Right lobe of liver (tissue), 4 donors: ENCODE measurements around the gene ACTL9.

Experiments
- POLR2A ChIP-seq: fragments of 450-650 bp; IDR thresholded peaks from one replicate; pipeline ENCODE4 v1.6.1; 2017; ENCODE audit warnings: antibody characterized with exemption, mild to moderate bottlenecking
- TF ChIP-seq, protein P1 (sequence below), 4 donors: fragments of 200-600 bp in 3 of 4; fragments of 450-650 bp in 1 of 4; IDR thresholded peaks; one replicate each; pipeline versions ENCODE4 v1.5.1 to v1.8.0; 2016 to 2022; ENCODE audit warnings: antibody characterized with exemption in 4 of 4, mild to moderate bottlenecking in 2 of 4
- donor health status: DM: no; HTN: no; CAD: no.
- donor health status: DM: no; HTN: no; CAD: no.
- donor health status: DM: no; HTN: yes; CAD: no.

DNA sequence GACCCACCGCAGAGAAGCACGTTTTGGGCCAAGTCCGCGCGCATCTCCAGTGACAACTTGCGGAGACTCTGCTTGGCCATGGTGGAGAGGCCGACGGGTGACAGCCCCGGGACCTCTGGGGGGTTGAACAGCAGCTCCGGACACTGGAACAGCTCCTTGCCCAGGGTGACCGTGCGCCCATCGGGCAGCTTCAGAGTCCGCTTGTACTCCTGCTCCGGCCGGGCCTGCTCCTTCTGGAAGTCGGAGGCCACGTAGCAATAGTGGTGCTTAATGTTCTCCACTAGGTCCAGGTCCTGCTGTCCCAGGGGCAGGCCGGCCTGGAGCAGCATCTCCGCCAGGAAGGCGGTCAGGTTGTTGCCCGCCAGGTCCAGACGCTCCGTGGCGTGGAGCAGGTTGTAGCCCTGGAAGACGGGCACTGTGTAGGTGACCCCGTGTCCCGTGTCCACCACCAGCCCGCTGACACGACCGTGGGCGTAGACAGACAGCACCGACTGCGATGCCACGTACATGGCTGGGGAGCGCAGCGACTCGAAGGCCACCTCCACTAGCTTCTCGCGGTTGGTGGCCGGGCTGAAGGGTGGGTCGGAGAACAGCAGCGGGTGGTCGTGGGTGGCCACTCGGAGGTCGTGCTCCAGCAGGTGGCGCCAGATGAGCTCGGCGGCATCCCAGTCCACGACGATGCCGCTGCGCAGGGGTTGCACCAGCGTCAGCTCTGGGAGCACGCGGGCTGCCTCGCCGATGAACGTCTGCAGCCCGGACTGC lies 743 bp downstream of the ACTL9 start:
- TF ChIP-seq, protein P1, sequence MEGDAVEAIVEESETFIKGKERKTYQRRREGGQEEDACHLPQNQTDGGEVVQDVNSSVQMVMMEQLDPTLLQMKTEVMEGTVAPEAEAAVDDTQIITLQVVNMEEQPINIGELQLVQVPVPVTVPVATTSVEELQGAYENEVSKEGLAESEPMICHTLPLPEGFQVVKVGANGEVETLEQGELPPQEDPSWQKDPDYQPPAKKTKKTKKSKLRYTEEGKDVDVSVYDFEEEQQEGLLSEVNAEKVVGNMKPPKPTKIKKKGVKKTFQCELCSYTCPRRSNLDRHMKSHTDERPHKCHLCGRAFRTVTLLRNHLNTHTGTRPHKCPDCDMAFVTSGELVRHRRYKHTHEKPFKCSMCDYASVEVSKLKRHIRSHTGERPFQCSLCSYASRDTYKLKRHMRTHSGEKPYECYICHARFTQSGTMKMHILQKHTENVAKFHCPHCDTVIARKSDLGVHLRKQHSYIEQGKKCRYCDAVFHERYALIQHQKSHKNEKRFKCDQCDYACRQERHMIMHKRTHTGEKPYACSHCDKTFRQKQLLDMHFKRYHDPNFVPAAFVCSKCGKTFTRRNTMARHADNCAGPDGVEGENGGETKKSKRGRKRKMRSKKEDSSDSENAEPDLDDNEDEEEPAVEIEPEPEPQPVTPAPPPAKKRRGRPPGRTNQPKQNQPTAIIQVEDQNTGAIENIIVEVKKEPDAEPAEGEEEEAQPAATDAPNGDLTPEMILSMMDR (IDR thresholded peaks at IDR 0.05): no peak
- no peak for TF ChIP-seq POLR2A
